Epidermal melanocyte (primary cell): ENCODE results near the gene ADAMTSL1.

Experiments used
- DNase-seq: peaks from one replicate; pipeline ENCODE4 v3.0.0; 2011; ENCODE audit warnings: low spot score; ENCODE audit not compliant: insufficient read length

Gene ADAMTSL1

GRCh38 chr9:18501949-18502348 is 28.0 kb downstream of the ADAMTSL1 start:
- DNase-seq: no peak

DNA sequence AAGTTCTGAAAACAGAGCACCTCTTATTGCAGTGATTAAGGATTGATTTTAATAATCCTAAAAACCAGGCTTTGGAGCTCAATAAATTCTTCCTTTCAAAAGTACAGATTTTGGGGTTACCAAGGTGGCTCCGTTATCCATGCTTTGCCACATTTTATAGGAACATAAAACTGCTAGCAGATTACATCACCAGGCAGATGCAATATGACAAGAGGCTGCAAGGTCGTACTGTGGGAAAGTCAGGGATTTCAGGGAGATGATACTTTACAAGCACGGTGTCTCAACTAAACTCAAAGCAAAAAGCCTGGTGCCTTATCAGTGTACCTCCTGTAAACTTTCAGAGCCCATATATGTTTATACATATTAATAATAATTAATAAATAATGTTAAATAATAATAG is 28.6 kb downstream of the ADAMTSL1 start:
- DNase-seq: no peak

GRCh38 chr9:18504707-18505106 is 30.8 kb downstream of the ADAMTSL1 start:
- no peak for DNase-seq

GRCh38 chr9:18507151-18507550 is 33.2 kb downstream of the ADAMTSL1 start:
- DNase-seq: no peak

- no peak for DNase-seq
Observed at GRCh38 chr9:18516514-18516913, 42.6 kb downstream of the ADAMTSL1 start.

- DNase-seq: no peak
Observed at GRCh38 chr9:18516965-18517364, 43.0 kb downstream of the ADAMTSL1 start.

DNA sequence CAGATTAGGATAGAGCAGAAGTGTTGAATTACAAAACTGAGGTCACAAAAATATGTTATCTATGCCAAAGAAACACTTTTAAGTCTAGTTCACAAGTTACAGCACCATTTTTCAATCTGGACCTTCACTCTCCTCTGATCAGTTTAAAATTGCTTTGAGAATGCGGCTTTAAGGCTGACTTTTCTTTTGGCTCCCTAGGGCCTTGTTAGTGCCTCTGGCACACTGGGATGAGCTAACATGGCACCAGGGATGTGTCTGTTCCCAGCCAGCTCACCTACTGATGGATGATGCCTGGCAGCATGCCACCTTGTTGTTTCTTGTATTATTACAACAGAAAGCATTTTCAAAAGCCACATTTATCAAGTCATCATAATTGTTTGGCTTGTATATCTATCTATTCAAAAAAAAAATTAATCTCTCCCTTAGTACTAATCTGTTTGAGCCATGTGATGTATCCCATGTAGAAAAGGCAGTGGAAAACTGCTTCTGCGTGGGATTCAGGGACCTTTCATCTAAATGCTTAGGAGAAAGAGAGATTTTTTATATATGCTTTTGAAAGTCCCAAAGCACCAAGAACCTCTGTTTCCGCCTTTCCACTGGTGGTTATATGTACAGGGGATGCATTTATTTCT is 46.6 kb downstream of the ADAMTSL1 start:
- DNase-seq: no peak

DNA sequence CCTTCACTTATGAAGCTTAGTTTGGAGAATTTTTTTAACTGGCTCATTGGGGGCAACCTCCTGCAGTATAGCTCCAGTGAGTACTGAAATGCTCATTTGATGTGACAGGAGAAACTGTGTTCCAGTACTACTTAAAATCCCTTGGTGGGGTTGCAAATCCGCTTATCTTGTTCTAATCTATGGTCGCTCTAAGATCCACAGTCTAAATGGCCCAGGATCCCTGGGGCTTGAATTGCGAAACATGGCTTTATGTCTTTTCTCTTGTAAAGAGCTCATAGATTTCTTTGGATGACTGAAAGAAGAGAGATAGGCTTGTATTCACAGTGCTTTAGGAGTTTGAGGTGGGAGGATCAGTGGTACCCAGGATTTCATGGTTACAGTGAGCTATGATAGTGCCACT is 52.7 kb downstream of the ADAMTSL1 start:
- DNase-seq: no peak

DNA sequence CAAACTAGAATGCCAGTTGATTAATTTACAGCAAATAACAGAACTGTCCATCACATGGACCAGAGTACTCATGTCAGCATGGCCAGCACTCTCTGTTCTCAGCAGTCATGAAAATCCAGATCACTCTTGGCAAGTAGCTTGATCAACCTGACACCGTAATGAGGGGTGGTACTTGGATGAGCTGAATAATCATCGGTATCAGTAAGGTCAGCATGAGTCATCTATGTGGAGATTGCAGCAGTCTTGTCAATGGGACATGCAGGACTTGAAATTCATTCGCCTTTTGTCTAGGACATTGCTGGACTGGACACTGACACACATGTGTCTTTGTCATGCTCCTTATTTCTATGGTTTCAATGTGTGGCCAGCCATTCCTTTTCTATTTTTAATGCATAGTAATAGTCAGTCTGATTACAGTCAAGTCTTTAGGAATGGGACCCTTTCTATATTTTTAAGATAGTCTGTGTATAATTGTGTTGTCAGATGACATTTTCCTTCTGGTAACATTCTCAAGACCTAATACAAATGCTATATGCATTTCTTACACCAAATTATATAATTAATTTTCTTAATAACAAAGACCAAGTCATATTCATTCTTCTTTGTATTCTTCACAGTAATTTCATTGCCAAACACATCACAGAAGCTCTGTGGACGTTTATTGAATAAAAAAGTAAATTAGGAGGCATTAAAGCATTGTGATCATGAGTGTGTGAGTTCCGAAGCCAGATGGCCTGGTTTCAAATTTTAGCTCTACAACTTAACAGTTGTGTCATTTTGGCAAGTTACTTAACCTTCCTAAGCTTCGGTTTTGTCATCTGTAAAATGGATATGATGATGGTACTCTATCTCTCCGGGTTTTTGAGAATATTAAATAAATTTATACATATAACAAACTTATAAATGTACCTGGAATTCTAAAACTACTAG is 57.4 kb downstream of the ADAMTSL1 start:
- DNase-seq: no peak

- DNase-seq: no peak
Observed at GRCh38 chr9:18534611-18535010, 60.7 kb downstream of the ADAMTSL1 start.

DNA sequence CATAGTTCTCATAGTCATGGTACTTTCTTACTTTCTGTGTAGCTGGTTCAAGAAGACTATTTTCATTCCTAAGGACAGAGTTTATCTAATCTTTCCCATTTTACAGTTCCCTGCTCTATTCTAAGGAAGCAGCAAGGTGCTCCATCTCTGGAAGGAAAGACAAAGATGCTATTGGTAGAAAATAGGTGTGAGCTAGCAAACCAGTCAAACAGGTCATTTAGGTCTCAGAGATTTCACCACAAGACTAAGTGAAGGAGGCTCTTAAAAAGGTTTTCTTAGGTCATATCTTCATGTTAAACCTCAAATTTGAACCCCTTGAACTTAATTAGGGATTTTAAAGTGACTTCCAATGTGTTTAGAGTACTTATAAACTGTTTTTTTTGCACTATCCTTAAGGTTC is 62.6 kb downstream of the ADAMTSL1 start:
- no peak for DNase-seq

DNA sequence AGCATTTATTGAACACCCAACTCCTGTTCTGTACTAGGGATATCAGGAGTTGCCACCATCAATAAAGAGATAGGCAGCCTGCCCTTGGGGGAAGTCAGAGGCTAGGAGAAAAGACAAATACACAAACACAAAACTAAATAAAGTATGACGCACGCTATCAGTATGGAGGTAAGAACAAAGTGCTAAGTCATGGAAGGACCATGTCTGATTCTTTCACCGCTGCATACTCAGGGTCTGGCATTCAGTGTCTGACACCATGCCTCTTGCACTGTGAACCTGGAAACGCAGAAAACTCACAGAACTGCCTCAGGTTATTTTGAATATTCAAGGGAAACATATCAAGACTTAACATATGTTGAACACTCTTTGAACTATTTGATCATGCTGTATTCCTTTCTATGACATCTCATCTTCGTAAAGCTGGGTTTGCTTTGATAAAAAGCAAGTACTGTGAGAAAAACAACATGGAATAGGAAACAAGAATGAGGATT is 65.3 kb downstream of the ADAMTSL1 start:
- DNase-seq: no peak

- DNase-seq: no peak
Observed at GRCh38 chr9:18542837-18543405, 69.0 kb downstream of the ADAMTSL1 start.

DNA sequence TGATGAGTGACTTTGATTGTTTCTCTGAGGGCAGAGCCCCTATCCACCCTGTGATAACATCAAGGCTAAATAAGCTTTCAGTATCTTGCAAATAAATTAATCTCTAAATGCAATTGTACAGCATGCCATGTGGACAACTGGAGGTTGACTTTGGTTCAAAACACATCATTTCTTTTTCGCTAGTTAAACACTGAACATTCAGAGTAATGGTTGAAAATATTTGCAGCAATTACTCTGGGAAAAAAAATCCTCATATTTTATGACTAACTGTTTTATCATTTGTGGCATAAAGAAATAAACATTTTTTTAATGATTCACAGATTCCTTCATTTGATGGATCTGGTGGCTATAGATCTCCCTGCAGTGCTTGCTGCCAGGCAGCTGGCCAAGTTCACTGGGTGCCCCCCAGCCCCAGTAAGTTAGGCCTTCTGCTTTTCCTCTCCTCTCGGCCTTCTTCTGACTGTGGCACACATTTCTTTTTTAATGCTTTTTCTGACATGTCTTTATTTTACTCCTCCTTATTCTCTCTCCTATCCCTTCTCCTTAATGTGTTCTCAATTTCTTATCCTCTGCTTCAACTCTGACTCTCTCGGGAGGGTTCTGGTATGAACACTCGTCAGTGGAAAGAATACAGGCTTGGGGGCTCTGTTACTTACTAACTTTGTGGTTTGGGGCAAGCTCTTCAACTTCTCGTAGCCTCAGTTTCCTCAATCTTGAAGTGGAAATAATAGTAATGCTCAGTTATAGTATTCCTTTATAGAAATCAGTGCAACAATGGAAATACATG is 69.6 kb downstream of the ADAMTSL1 start:
- DNase-seq: no peak

DNA sequence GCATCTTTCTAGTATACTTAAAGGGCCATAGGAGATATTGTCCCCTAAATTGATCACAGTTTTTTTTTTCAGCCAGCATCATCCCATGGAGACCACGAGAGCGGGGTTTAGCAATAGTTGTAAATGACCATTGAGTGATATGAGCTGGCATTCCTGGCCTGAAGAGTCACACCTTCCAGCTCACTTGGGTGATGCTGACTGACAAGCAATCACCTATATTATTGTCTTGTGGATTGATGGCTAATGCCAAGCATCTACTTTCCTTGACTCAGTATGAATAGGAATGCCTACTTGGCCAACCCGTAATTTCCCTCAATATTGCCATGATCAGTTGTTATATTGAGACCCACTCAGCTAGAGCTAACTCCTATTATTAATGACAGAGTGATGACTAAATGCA is 70.5 kb downstream of the ADAMTSL1 start:
- DNase-seq: no peak

- no peak for DNase-seq
Observed at GRCh38 chr9:18545636-18546360, 71.8 kb downstream of the ADAMTSL1 start.

DNA sequence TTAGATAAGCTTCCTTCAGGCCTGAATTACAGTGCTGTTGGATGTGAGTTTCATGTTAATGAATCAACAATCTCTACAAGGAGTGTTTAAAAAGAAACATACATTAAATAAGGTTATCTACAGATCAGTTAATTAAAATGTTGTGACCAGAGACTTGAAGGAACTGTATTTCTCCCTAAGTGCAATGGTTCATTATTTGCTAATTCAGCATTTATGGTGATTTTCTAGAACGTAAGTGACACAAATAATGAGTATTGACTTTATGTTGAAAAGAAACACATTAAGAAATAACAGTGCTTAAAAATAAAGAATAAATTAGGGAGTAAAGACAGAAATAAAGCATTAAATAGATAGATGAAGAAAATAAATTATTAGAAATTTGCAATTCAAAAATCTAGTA is 74.5 kb downstream of the ADAMTSL1 start:
- no peak for DNase-seq

DNA sequence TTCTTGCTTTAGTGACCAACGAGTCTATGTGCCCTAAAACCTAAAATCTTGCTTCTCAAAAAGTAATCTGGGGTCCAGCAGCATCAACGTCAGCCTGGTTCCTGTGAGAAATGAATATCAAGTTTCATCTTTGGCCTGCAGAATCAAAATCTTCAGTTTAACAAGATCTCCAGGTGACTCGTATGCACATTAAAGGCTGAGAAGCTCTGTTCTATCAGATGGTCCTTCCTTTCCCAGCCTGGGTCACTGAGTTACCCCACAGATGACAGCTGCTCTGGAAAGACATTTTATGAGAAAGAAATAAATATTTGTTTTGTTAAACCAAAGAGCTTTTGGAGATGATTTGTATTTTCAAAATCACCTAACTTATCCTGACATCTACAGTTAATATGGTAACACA is 75.8 kb downstream of the ADAMTSL1 start:
- DNase-seq: no peak

DNA sequence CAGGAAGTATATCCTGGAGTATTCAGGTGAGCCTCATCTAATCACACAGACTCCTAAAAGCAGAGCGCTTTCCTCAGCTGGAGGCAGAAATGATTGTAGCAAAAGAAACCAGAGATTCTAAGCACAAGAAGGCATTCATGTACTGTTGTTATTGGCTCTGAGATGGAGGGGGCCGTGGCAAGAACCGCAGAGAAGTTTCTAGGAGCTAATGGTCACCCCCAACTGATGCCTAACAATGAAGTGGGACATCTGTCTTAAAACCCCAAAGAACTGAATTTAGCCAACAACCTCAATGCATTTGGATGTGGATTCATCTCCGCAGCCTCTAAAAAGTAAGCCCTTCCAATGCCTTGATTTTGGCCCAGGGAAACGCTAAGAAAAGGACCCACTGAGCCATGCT is 76.3 kb downstream of the ADAMTSL1 start:
- DNase-seq: no peak

- no peak for DNase-seq
Observed at GRCh38 chr9:18554244-18554643, 80.3 kb downstream of the ADAMTSL1 start.
